WTC11 (cell line): ENCODE data around the gene CPNE8. TPM values are rescaled to one million over a fixed set of nuclear protein-coding genes. Genes with fewer than 3 reads are reported as not detected.

ENCODE experiments used
- ATAC-seq: fragments of 200-7000 bp; cut with Tn5 transposase; 2 replicates; pipeline ENCODE4 v1.10.0; 2021; ENCODE audit warnings: mild to moderate bottlenecking, moderate library complexity
- CTCF ChIA-PET: fragments of 300-600 bp; sonication (Branson Sonifier 250); formaldehyde crosslinking; loops from one replicate; lab custom pipeline; 2021; ENCODE audit warnings: antibody characterized with exemption; lab: Charles Lee
- POLR2A ChIA-PET: fragments of 350-600 bp; sonication (Branson Sonifier 250); formaldehyde crosslinking; loops from one replicate; lab custom pipeline; 2021; ENCODE audit warnings: antibody characterized with exemption; lab: Charles Lee
- DNase-seq: peaks from one replicate; pipeline ENCODE4 v3.0.0; 2021; ENCODE audit warnings: low spot score
- H3K27ac Mint-ChIP-seq: 2 replicates; pipeline ENCODE4 v1.8.0; 2021; ENCODE audit warnings: mixed read lengths
- H3K27me3 Mint-ChIP-seq: 2 replicates; pipeline ENCODE4 v1.8.0; 2021; ENCODE audit warnings: low read depth, mild to moderate bottlenecking, moderate library complexity, mixed read lengths
- H3K36me3 Mint-ChIP-seq: 2 replicates; pipeline ENCODE4 v1.8.0; 2021; ENCODE audit warnings: mixed read lengths
- H3K4me1 Mint-ChIP-seq: 2 replicates; pipeline ENCODE4 v1.8.0; 2022; ENCODE audit warnings: mixed read lengths
- H3K4me3 Mint-ChIP-seq: 2 replicates; pipeline ENCODE4 v1.8.0; 2021; ENCODE audit warnings: mild to moderate bottlenecking, moderate library complexity, mixed read lengths
- H3K9me3 Mint-ChIP-seq: 2 replicates; pipeline ENCODE4 v1.8.0; 2021; ENCODE audit warnings: mixed read lengths
- AR ChIP-seq: fragments of 250-450 bp; sonication (Bioruptor Pico); IDR thresholded peaks from 2 replicates; pipeline ENCODE4 v1.9.0; 2021; ENCODE audit warnings: mild to moderate bottlenecking
- ATF2 ChIP-seq: sonication (generic); formaldehyde crosslinking; IDR thresholded peaks from 2 replicates; pipeline ENCODE4 v1.8.1; 2022; ENCODE audit warnings: low read depth, missing genetic modification reagents, borderline replicate concordance
- CREB1 ChIP-seq: sonication (generic); formaldehyde crosslinking; IDR thresholded peaks from 2 replicates; pipeline ENCODE4 v1.8.0; 2023; ENCODE audit warnings: mild to moderate bottlenecking, missing genetic modification reagents
- CREM ChIP-seq: sonication (generic); formaldehyde crosslinking; IDR thresholded peaks from 2 replicates; pipeline ENCODE4 v1.8.1; 2022; ENCODE audit warnings: mild to moderate bottlenecking, missing genetic modification reagents, moderate library complexity
- GTF2I ChIP-seq: fragments of 250-450 bp; sonication (Bioruptor Pico); conservative IDR thresholded peaks from 2 replicates; pipeline ENCODE4 v1.4.0; 2021; ENCODE audit warnings: mild to moderate bottlenecking
- JAZF1 ChIP-seq: fragments of 250-450 bp; sonication (Bioruptor Pico); IDR thresholded peaks from 2 replicates; pipeline ENCODE4 v1.9.0; 2021; ENCODE audit warnings: moderate library complexity, mild to moderate bottlenecking, inconsistent platforms
- NFYB ChIP-seq: sonication (generic); formaldehyde crosslinking; conservative IDR thresholded peaks from 2 replicates; pipeline ENCODE4 v1.8.0; 2022; ENCODE audit warnings: low read depth, missing genetic modification reagents
- NR1H2 ChIP-seq: sonication (generic); formaldehyde crosslinking; IDR thresholded peaks from 2 replicates; pipeline ENCODE4 v1.9.0; 2021; ENCODE audit warnings: mild to moderate bottlenecking, moderate library complexity, missing genetic modification reagents
- NR2C2 ChIP-seq: sonication (generic); formaldehyde crosslinking; IDR thresholded peaks from 2 replicates; pipeline ENCODE4 v1.8.0; 2022; ENCODE audit warnings: mild to moderate bottlenecking, missing genetic modification reagents
- NR3C1 ChIP-seq: sonication (generic); formaldehyde crosslinking; conservative IDR thresholded peaks from 2 replicates; pipeline ENCODE4 v1.8.1; 2023; ENCODE audit warnings: low read depth, mild to moderate bottlenecking, missing genetic modification reagents
- RELA ChIP-seq: sonication (generic); formaldehyde crosslinking; IDR thresholded peaks from 2 replicates; pipeline ENCODE4 v1.8.1; 2022; ENCODE audit warnings: missing genetic modification reagents, mild to moderate bottlenecking, borderline replicate concordance
- SMAD4 ChIP-seq: sonication (generic); formaldehyde crosslinking; IDR thresholded peaks from 2 replicates; pipeline ENCODE4 v1.8.0; 2022; ENCODE audit warnings: mild to moderate bottlenecking, missing genetic modification reagents
- ZNF121 ChIP-seq: sonication (generic); formaldehyde crosslinking; IDR thresholded peaks from 2 replicates; pipeline ENCODE4 v1.8.0; 2023; ENCODE audit warnings: missing genetic modification reagents
- ZNF281 ChIP-seq: sonication (generic); formaldehyde crosslinking; IDR thresholded peaks from 2 replicates; pipeline ENCODE4 v1.8.0; 2023; ENCODE audit warnings: mild to moderate bottlenecking, missing genetic modification reagents
- ZNF396 ChIP-seq: fragments of 250-450 bp; sonication (Bioruptor Pico); IDR thresholded peaks from 2 replicates; pipeline ENCODE4 v1.8.0; 2021; ENCODE audit warnings: mild to moderate bottlenecking, moderate library complexity, borderline replicate concordance
- ZNF423 ChIP-seq: fragments of 250-450 bp; sonication (Bioruptor Pico); IDR thresholded peaks from 2 replicates; pipeline ENCODE4 v2.1.2; 2022; ENCODE audit warnings: mild to moderate bottlenecking, moderate library complexity
- total RNA-seq: library from RNA; stranded (reverse); gene quantifications from 3 replicates; pipeline ENCODE4 v1.2.3, GENCODE V29; 2021
- TF ChIP-seq, protein P1 (sequence below): sonication (generic); formaldehyde crosslinking; conservative IDR thresholded peaks from 2 replicates; pipeline ENCODE4 v1.8.1; 2022; ENCODE audit warnings: mild to moderate bottlenecking, missing genetic modification reagents
- TF ChIP-seq, protein P2 (sequence below): sonication (generic); formaldehyde crosslinking; IDR thresholded peaks from 2 replicates; pipeline ENCODE4 v1.8.0; 2022; ENCODE audit warnings: mild to moderate bottlenecking, missing genetic modification reagents
- TF ChIP-seq, protein P3 (sequence below): sonication (generic); formaldehyde crosslinking; IDR thresholded peaks from 2 replicates; pipeline ENCODE4 v1.8.1; 2022; ENCODE audit warnings: missing genetic modification reagents, borderline replicate concordance
- TF ChIP-seq, protein P4 (sequence below): fragments of 200-600 bp; IDR thresholded peaks from 2 replicates; pipeline ENCODE4 v1.8.0; 2022; ENCODE audit warnings: antibody characterized with exemption
- TF ChIP-seq, protein P5 (sequence below): sonication (generic); formaldehyde crosslinking; conservative IDR thresholded peaks from 2 replicates; pipeline ENCODE4 v1.8.1; 2023; ENCODE audit warnings: mild to moderate bottlenecking, low read depth, missing genetic modification reagents, moderate library complexity

CPNE8 gene
- total RNA-seq, 1 experiment from 2014 or later = 8.3 TPM

- no peak for TF ChIP-seq ZNF281 (CRISPR knock-in tag)
- TF ChIP-seq, all 79 proteins: peak for 0
Measured at GRCh38 chr12:38682521-38682920, 222.9 kb downstream of the CPNE8 start (continued).

- POLR2A ChIA-PET = no interaction called here
- no peaks in the 10 kb centered on the region for H3K27me3 Mint-ChIP-seq
- no peak for DNase-seq
Measured at GRCh38 chr12:38669530-38669929, 235.9 kb downstream of the CPNE8 start.

More at GRCh38 chr12:38669530-38669929, 235.9 kb downstream of the CPNE8 start:
- TF ChIP-seq AR (CRISPR knock-in tag) (no peak), RELA (CRISPR knock-in tag) (no peak), ZNF396 (CRISPR knock-in tag) (no peak), JAZF1 (CRISPR knock-in tag) (no peak), GTF2I (CRISPR knock-in tag) (no peak), CREB1 (no peak), NFYB (CRISPR knock-in tag) (no peak), ZNF423 (CRISPR knock-in tag) (no peak), NR2C2 (CRISPR knock-in tag) (no peak), ZNF121 (CRISPR knock-in tag) (no peak), NR3C1 (CRISPR knock-in tag) (no peak), CREM (CRISPR knock-in tag) (no peak), SMAD4 (CRISPR knock-in tag) (no peak), ATF2 (no peak), NR1H2 (CRISPR knock-in tag) (no peak)
- TF ChIP-seq, protein P1, sequence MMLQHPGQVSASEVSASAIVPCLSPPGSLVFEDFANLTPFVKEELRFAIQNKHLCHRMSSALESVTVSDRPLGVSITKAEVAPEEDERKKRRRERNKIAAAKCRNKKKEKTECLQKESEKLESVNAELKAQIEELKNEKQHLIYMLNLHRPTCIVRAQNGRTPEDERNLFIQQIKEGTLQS (CRISPR knock-in tag) = no peak
- TF ChIP-seq, protein P2, sequence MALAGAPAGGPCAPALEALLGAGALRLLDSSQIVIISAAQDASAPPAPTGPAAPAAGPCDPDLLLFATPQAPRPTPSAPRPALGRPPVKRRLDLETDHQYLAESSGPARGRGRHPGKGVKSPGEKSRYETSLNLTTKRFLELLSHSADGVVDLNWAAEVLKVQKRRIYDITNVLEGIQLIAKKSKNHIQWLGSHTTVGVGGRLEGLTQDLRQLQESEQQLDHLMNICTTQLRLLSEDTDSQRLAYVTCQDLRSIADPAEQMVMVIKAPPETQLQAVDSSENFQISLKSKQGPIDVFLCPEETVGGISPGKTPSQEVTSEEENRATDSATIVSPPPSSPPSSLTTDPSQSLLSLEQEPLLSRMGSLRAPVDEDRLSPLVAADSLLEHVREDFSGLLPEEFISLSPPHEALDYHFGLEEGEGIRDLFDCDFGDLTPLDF (CRISPR knock-in tag) = no peak
- TF ChIP-seq, protein P3, sequence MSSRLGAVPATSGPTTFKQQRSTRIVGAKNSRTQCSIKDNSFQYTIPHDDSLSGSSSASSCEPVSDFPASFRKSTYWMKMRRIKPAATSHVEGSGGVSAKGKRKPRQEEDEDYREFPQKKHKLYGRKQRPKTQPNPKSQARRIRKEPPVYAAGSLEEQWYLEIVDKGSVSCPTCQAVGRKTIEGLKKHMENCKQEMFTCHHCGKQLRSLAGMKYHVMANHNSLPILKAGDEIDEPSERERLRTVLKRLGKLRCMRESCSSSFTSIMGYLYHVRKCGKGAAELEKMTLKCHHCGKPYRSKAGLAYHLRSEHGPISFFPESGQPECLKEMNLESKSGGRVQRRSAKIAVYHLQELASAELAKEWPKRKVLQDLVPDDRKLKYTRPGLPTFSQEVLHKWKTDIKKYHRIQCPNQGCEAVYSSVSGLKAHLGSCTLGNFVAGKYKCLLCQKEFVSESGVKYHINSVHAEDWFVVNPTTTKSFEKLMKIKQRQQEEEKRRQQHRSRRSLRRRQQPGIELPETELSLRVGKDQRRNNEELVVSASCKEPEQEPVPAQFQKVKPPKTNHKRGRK (CRISPR knock-in tag) = no peak
- TF ChIP-seq, protein P4, sequence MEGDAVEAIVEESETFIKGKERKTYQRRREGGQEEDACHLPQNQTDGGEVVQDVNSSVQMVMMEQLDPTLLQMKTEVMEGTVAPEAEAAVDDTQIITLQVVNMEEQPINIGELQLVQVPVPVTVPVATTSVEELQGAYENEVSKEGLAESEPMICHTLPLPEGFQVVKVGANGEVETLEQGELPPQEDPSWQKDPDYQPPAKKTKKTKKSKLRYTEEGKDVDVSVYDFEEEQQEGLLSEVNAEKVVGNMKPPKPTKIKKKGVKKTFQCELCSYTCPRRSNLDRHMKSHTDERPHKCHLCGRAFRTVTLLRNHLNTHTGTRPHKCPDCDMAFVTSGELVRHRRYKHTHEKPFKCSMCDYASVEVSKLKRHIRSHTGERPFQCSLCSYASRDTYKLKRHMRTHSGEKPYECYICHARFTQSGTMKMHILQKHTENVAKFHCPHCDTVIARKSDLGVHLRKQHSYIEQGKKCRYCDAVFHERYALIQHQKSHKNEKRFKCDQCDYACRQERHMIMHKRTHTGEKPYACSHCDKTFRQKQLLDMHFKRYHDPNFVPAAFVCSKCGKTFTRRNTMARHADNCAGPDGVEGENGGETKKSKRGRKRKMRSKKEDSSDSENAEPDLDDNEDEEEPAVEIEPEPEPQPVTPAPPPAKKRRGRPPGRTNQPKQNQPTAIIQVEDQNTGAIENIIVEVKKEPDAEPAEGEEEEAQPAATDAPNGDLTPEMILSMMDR = no peak
- TF ChIP-seq, protein P5, sequence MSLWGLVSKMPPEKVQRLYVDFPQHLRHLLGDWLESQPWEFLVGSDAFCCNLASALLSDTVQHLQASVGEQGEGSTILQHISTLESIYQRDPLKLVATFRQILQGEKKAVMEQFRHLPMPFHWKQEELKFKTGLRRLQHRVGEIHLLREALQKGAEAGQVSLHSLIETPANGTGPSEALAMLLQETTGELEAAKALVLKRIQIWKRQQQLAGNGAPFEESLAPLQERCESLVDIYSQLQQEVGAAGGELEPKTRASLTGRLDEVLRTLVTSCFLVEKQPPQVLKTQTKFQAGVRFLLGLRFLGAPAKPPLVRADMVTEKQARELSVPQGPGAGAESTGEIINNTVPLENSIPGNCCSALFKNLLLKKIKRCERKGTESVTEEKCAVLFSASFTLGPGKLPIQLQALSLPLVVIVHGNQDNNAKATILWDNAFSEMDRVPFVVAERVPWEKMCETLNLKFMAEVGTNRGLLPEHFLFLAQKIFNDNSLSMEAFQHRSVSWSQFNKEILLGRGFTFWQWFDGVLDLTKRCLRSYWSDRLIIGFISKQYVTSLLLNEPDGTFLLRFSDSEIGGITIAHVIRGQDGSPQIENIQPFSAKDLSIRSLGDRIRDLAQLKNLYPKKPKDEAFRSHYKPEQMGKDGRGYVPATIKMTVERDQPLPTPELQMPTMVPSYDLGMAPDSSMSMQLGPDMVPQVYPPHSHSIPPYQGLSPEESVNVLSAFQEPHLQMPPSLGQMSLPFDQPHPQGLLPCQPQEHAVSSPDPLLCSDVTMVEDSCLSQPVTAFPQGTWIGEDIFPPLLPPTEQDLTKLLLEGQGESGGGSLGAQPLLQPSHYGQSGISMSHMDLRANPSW = no peak
- Mint-ChIP-seq H3K4me1 (no peaks in the 10 kb centered on the region), H3K27ac (no peak overlapping the region), H3K4me3 (no peak overlapping the region), H3K9me3 (no peaks in the 10 kb centered on the region), H3K36me3 (peaks cover 2% of the 10 kb centered on the region; the same call in 1 of the 2 replicates)
- ATAC-seq = no peak
- CTCF ChIA-PET = interaction anchor here (0.8 to 1.0 kb wide), 2 partner anchors 236 to 237 kb away, joined by 3 read pairs; no protein-coding TSS in a partner anchor
